Measurements from ENCODE around the gene LEP. TPM values are rescaled to one million over a fixed set of nuclear protein-coding genes. Genes with fewer than 3 reads are reported as not detected.
A peak's percentile ranks its signal among the peaks of the same experiment; 100 is the strongest.
"Not testable (repeated sequence)": the region's sequence is repeated elsewhere in the genome, so short reads cannot be mapped to it uniquely, and the experiment has no call there.

The LEP gene
- total RNA-seq, 3 donors from 2014 or later (not counting 1 experiment from before 2014, with no cell fraction given) = not detected

DNA sequence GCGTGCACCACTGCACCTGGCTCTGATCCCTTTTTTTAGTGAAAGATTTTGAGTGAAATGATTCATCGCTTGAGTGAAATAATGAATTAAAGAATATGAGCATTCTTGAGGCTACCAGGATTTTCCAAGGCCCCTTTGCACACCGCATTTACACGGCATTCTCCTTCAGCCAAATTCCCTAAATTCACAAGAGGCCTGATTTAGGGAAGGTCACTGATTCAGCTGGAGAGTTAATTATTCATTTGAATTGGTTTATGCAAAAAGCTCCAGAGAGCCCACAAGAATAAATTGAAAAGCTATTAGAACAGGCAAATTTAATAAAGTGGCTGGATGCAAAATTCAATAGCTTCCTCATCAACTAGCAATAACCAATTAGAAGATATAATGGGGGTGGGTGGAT lies 46.5 kb downstream of the LEP start:
- H3K4me3 ChIP-seq (ENCODE audit: low read length) = no peak overlapping the region
- intact Hi-C loops (cut with micrococcal nuclease) = no loop called here
- H3K4me3 Mint-ChIP-seq = no peak overlapping the region
- H3K9me3 ChIP-seq (ENCODE audit: control insufficient read depth, insufficient read depth, low read length) = peaks cover 4% of the 10 kb centered on the region
- H3K4me1 Mint-ChIP-seq = no peaks in the 10 kb centered on the region
- H3K9me3 Mint-ChIP-seq = no peaks in the 10 kb centered on the region
- WGBS (ENCODE audit: insufficient coverage) = 100% methylated on average over 2 of the region's 4 CpGs
- no peaks in the 10 kb centered on the region for H3K27me3 Mint-ChIP-seq (ENCODE audit: low read depth in 2 of 2)
- no peak for TF ChIP-seq CTCF (IDR thresholded peaks at IDR 0.05)
- no peak overlapping the region for H3K27ac Mint-ChIP-seq
- no peaks in the 10 kb centered on the region for H3K36me3 ChIP-seq (ENCODE audit: control insufficient read depth, insufficient read depth, low read length)
- DNase-seq (no peak), ATAC-seq (no peak)
- H3K4me1 ChIP-seq (ENCODE audit: control insufficient read depth, insufficient read depth, low read length) = no peaks in the 10 kb centered on the region
- no peaks in the 10 kb centered on the region for H3K36me3 Mint-ChIP-seq
- H3K27me3 ChIP-seq (ENCODE audit: control insufficient read depth, insufficient read depth, low read length) = no peaks in the 10 kb centered on the region
- no peak overlapping the region for H3K27ac ChIP-seq (ENCODE audit: low read length)

DNA sequence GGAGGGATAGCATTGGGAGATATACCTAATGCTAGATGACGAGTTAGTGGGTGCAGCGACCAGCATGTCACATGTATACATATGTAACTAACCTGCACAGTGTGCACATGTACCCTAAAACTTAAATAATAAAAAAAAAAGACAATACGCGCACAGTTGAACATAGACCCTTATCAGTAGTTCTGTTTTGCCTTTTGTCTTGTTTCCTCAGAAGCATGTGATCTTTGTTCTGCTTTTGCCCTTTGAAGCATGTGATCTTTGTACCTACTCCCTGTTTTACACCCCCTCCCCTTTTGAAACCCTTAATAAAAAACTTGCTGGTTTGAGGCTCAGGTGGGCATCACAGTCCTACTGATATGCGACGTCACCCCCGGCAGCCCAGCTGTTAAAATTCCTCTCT lies 56.9 kb downstream of the LEP start:
- 98% methylated on average over 5 of the region's 7 CpGs for WGBS (ENCODE audit: insufficient coverage)
- H3K27ac ChIP-seq (ENCODE audit: low read length); H3K4me3 Mint-ChIP-seq; H3K9me3 ChIP-seq (ENCODE audit: control insufficient read depth, insufficient read depth, low read length); H3K27me3 ChIP-seq (ENCODE audit: control insufficient read depth, insufficient read depth, low read length); DNase-seq; H3K9me3 Mint-ChIP-seq; intact Hi-C loops (cut with micrococcal nuclease); H3K36me3 ChIP-seq (ENCODE audit: control insufficient read depth, insufficient read depth, low read length); H3K4me1 ChIP-seq (ENCODE audit: control insufficient read depth, insufficient read depth, low read length); H3K4me3 ChIP-seq (ENCODE audit: low read length); ATAC-seq; H3K36me3 Mint-ChIP-seq; H3K27ac Mint-ChIP-seq; H3K27me3 Mint-ChIP-seq (ENCODE audit: low read depth in 2 of 2): not testable (repeated sequence)
- H3K4me1 Mint-ChIP-seq = peaks cover 0 to 17% of the 10 kb centered on the region in 2 donors

DNA sequence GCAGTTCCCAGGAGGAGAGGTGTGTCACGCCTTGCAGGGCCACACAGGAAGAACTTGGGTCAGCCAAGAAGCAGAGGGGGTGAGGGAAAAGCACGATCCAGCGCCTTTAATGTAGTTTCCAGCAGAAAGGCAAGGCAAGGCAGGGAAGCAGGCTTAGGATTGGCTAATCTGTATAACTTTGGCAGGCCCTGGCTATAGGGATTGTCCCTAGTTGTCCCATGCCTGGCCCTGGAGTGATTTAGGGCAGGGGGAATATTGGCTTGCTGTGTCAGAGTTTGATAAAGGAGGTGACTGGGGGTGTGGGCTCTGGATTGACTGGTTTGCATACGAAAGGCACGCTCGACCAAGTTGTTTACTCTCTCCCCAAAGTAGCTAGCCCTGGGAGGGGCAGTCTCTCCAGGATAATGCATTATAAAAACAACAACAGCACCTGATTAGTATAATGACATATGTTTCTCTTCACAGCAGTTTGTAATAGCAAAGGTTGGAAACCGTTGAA lies 58.1 kb downstream of the LEP start:
- H3K27ac ChIP-seq (ENCODE audit: low read length) = no peak overlapping the region
- no peak for TF ChIP-seq CTCF (IDR thresholded peaks at IDR 0.05)
- no peaks in the 10 kb centered on the region for H3K36me3 Mint-ChIP-seq
- H3K4me3 ChIP-seq (ENCODE audit: low read length) = no peak overlapping the region
- peaks cover 8% of the 10 kb centered on the region for H3K36me3 ChIP-seq (ENCODE audit: control insufficient read depth, insufficient read depth, low read length)
- WGBS (ENCODE audit: insufficient coverage) = 85% methylated on average over 6 of the region's 7 CpGs
- H3K27me3 Mint-ChIP-seq (ENCODE audit: low read depth in 2 of 2) = no peaks in the 10 kb centered on the region
- H3K4me1 ChIP-seq (ENCODE audit: control insufficient read depth, insufficient read depth, low read length) = peaks cover 6% of the 10 kb centered on the region
- no peaks in the 10 kb centered on the region for H3K27me3 ChIP-seq (ENCODE audit: control insufficient read depth, insufficient read depth, low read length)
- intact Hi-C loops (cut with micrococcal nuclease) = no loop called here
- DNase-seq (no peak), ATAC-seq (no peak)
- peak overlapping the region; percentile 14 to 29 for H3K27ac Mint-ChIP-seq
- peaks cover 0 to 20% of the 10 kb centered on the region in 2 donors for H3K4me1 Mint-ChIP-seq
- no peaks in the 10 kb centered on the region for H3K9me3 ChIP-seq (ENCODE audit: control insufficient read depth, insufficient read depth, low read length)
- H3K4me3 Mint-ChIP-seq = no peak overlapping the region
- no peaks in the 10 kb centered on the region for H3K9me3 Mint-ChIP-seq

GRCh38 chr7:128302139-128302538 lies 61.1 kb downstream of the LEP start:
- Mint-ChIP-seq H3K27ac (no peak overlapping the region), H3K36me3 (peaks cover 20% of the 10 kb centered on the region), H3K27me3 (ENCODE audit: low read depth in 2 of 2) (no peaks in the 10 kb centered on the region), H3K4me1 (peaks cover 0 to 20% of the 10 kb centered on the region in 2 donors), H3K9me3 (no peaks in the 10 kb centered on the region), H3K4me3 (no peak overlapping the region)
- no peak for DNase-seq
- Histone ChIP-seq H3K9me3 (ENCODE audit: control insufficient read depth, insufficient read depth, low read length) (no peaks in the 10 kb centered on the region), H3K27ac (ENCODE audit: low read length) (no peak overlapping the region), H3K4me1 (ENCODE audit: control insufficient read depth, insufficient read depth, low read length) (peaks cover 6% of the 10 kb centered on the region), H3K36me3 (ENCODE audit: control insufficient read depth, insufficient read depth, low read length) (peaks cover 28% of the 10 kb centered on the region), H3K27me3 (ENCODE audit: control insufficient read depth, insufficient read depth, low read length) (no peaks in the 10 kb centered on the region), H3K4me3 (ENCODE audit: low read length) (no peak overlapping the region)
- WGBS (ENCODE audit: insufficient coverage) = 91% methylated on average over 10 of the region's 10 CpGs
- no peak for ATAC-seq
- intact Hi-C loops (cut with micrococcal nuclease) = no loop called here
- TF ChIP-seq CTCF (IDR thresholded peaks at IDR 0.05) = no peak
